Measurements from ENCODE around the gene RNF144B. TPM values are rescaled to one million over a fixed set of nuclear protein-coding genes. Genes with fewer than 3 reads are reported as not detected.
A peak's percentile ranks its signal among the peaks of the same experiment; 100 is the strongest.

Gene RNF144B
- total and polyA plus RNA-seq, 8 donors = 1.7 to 18.7 (median 6.1) TPM

DNA sequence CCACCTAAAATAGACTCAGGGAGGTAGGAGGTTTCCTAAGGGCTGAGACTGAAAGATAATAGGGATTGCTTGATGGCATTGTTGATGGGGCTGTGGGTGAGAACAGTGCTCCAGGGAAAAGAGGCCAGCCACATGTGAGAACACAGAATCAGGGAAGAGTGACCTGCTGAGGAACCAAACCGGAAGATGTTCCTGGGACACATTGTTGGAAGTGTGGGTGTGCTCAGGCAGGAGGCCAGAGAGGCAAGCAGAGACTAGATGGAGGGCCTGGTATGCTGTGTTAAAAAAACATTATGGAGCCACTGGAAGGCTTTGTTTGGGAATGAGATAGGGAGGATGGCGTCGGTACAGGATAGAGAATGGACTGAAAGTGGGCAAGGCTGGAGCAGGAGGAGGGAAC is 23.3 kb downstream of the RNF144B start:
- H3K27ac ChIP-seq = no peak overlapping the region
- FAIRE-seq (no peak), DNase-seq (no peak), ATAC-seq (no peak)
- H3K4me3 ChIP-seq = no peak overlapping the region
- 88 to 89% methylated on average over 3 of the region's 3 CpGs for WGBS, 2 donors
- no peaks in the 10 kb centered on the region for H3K9me3 ChIP-seq
- no peaks in the 10 kb centered on the region for H3K36me3 ChIP-seq
- H3K4me1 ChIP-seq = no peaks in the 10 kb centered on the region
- no peaks in the 10 kb centered on the region for H3K27me3 ChIP-seq
- intact Hi-C loops (cut with DNase I) = no loop called here
- TF ChIP-seq, protein P1, sequence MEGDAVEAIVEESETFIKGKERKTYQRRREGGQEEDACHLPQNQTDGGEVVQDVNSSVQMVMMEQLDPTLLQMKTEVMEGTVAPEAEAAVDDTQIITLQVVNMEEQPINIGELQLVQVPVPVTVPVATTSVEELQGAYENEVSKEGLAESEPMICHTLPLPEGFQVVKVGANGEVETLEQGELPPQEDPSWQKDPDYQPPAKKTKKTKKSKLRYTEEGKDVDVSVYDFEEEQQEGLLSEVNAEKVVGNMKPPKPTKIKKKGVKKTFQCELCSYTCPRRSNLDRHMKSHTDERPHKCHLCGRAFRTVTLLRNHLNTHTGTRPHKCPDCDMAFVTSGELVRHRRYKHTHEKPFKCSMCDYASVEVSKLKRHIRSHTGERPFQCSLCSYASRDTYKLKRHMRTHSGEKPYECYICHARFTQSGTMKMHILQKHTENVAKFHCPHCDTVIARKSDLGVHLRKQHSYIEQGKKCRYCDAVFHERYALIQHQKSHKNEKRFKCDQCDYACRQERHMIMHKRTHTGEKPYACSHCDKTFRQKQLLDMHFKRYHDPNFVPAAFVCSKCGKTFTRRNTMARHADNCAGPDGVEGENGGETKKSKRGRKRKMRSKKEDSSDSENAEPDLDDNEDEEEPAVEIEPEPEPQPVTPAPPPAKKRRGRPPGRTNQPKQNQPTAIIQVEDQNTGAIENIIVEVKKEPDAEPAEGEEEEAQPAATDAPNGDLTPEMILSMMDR (IDR thresholded peaks at IDR 0.05) = no peak

DNA sequence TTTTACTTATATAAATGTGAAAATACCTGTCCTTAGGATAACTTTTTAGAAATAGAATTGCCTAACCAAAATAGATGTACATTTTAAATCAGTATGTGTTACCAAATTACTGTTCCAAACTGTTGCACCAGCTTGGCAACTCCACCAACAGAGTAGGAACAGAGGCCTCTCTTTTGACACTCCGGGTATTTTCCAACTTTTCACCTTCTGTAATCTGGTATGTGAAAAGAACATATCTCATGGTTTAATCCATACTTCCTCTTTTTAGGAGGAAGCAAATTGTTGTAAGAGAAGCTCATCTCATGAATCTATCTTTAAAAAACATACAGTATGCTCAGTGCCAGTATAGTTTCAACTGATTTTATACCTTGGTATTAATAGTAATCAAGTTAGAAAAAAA is 24.9 kb downstream of the RNF144B start:
- WGBS, 2 donors = 67 to 78% methylated on average over 1 of the region's 1 CpG
- DNase-seq (no peak), ATAC-seq (peak in 1 of 4 donors; percentile 63), FAIRE-seq (no peak)
- intact Hi-C loops (cut with DNase I) = no loop called here
- Histone ChIP-seq H3K4me1 (no peaks in the 10 kb centered on the region), H3K27me3 (no peaks in the 10 kb centered on the region), H3K9me3 (no peaks in the 10 kb centered on the region), H3K36me3 (no peaks in the 10 kb centered on the region), H3K27ac (peak overlapping the region in 1 of 4 donors; percentile 9), H3K4me3 (no peak overlapping the region)
- TF ChIP-seq, protein P1 (IDR thresholded peaks at IDR 0.05) = no peak

DNA sequence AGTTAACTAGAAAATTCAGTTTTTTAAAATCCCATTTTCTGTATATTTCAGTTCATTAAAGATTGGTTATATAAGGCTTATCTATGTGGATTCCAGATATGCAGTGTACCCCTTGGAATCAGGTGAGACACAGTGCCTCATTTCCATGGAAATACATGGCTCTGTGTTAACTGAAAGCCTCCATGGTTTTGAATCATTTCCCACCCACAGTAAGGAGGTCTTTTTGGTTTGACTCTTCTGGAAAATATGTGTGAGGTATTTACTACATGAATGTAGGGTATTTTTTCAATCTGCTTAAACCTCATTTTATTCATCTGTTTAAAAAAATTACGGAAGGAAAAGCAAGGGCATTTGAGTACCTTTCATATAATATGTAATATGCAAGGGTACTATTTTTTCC is 25.5 kb downstream of the RNF144B start:
- no peak overlapping the region for H3K4me3 ChIP-seq
- intact Hi-C loops (cut with DNase I) = no loop called here
- H3K9me3 ChIP-seq = no peaks in the 10 kb centered on the region
- no peak for FAIRE-seq
- no peaks in the 10 kb centered on the region for H3K36me3 ChIP-seq
- 90% methylated on average over 1 of the region's 1 CpG for WGBS, 2 donors
- ATAC-seq = no peak
- H3K27ac ChIP-seq = no peak overlapping the region
- no peaks in the 10 kb centered on the region for H3K27me3 ChIP-seq
- no peaks in the 10 kb centered on the region for H3K4me1 ChIP-seq
- TF ChIP-seq, protein P1 (IDR thresholded peaks at IDR 0.05) = no peak
- no peak for DNase-seq

DNA sequence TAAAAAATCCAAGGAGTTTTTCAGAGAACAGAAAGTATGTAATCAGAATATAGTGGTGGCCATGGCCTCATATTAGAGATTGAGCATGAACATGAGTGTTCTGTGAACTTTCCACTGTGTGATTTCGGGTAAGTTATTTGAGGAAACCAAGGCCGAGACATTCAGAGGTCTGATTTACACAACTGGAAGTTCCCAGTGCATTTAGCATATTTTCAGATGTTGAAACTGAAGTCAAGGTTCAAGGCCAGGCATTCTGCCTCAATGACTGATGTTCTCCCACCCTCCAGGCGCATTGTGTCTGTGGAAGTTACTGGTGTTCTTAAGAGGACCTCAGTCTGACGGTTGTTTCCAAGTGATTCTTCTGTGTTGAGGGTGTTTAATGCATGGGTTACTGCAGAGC is 26.2 kb downstream of the RNF144B start:
- Histone ChIP-seq H3K4me1 (no peaks in the 10 kb centered on the region), H3K4me3 (no peak overlapping the region), H3K36me3 (no peaks in the 10 kb centered on the region), H3K27ac (no peak overlapping the region), H3K9me3 (no peaks in the 10 kb centered on the region), H3K27me3 (no peaks in the 10 kb centered on the region)
- FAIRE-seq = no peak
- TF ChIP-seq, protein P1 (IDR thresholded peaks at IDR 0.05) = no peak
- ATAC-seq = no peak
- DNase-seq = no peak
- 77 to 89% methylated on average over 4 of the region's 4 CpGs for WGBS, 2 donors
- intact Hi-C loops (cut with DNase I) = no loop called here

DNA sequence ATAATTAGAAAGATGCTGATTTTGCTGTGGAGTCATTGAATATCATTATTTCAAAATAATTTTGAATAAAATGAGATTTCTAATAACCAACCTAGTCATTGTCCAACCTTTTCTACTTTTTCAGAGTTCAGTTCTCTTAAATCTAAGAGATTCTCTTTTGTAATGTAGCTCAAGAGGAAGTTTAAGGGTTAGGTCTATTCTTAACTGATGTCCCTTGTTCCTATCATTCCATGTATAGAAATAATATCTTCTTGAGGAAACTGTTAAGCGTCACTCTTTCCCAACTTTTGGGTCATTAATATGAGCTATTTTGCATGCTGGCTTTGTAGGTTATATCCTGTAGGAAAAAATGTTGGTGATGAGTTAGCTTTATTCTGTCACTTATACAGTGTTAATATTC is 27.0 kb downstream of the RNF144B start:
- TF ChIP-seq, protein P1 (IDR thresholded peaks at IDR 0.05) = no peak
- WGBS, 2 donors = 83 to 96% methylated on average over 1 of the region's 1 CpG
- no peaks in the 10 kb centered on the region for H3K27me3 ChIP-seq
- no peak overlapping the region for H3K27ac ChIP-seq
- intact Hi-C loops (cut with DNase I) = no loop called here
- no peak overlapping the region for H3K4me3 ChIP-seq
- H3K36me3 ChIP-seq = no peaks in the 10 kb centered on the region
- DNase-seq (no peak), FAIRE-seq (no peak), ATAC-seq (no peak)
- H3K9me3 ChIP-seq = no peaks in the 10 kb centered on the region
- no peaks in the 10 kb centered on the region for H3K4me1 ChIP-seq

All from pancreas (tissue), 10 donors.